Panc1 (cell line): ENCODE measurements around the gene PCDHGA5.
"Not testable (repeated sequence)": the region's sequence is repeated elsewhere in the genome, so short reads cannot be mapped to it uniquely, and the experiment has no call there.

Source experiments
- POLR2AphosphoS5 ChIP-seq: IDR thresholded peaks from 2 replicates; pipeline ENCODE4 v1.6.1; 2012; ENCODE audit warnings: mild to moderate bottlenecking, low read depth, low read length, moderate library complexity
- TF ChIP-seq, protein P1 (sequence below): fragments of 450-650 bp; IDR thresholded peaks from 2 replicates; pipeline ENCODE4 v1.5.1; 2017; ENCODE audit warnings: mild to moderate bottlenecking

DNA sequence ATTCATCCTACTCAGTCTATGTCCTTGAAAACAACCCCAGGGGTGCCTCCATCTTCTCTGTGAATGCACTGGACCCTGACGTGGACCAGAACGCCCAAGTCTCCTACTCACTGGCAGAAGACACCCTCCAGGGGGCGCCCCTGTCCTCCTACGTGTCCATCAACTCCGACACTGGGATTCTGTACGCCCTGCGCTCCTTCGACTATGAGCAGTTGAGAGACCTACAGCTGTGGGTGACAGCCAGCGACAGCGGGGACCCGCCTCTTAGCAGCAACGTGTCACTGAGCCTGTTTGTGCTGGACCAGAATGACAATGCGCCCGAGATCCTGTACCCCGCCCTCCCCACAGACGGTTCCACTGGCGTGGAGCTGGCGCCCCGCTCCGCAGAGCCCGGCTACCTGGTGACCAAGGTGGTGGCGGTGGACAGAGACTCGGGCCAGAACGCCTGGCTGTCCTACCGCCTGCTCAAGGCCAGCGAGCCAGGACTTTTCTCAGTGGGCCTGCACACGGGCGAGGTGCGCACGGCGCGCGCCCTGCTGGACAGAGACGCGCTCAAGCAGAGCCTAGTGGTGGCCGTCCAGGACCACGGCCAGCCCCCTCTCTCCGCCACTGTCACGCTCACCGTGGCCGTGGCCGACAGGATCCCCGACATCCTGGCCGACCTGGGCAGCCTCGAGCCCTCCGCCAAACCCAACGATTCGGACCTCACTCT lies 11.6 kb downstream of the PCDHGA5 start:
- TF ChIP-seq, protein P1, sequence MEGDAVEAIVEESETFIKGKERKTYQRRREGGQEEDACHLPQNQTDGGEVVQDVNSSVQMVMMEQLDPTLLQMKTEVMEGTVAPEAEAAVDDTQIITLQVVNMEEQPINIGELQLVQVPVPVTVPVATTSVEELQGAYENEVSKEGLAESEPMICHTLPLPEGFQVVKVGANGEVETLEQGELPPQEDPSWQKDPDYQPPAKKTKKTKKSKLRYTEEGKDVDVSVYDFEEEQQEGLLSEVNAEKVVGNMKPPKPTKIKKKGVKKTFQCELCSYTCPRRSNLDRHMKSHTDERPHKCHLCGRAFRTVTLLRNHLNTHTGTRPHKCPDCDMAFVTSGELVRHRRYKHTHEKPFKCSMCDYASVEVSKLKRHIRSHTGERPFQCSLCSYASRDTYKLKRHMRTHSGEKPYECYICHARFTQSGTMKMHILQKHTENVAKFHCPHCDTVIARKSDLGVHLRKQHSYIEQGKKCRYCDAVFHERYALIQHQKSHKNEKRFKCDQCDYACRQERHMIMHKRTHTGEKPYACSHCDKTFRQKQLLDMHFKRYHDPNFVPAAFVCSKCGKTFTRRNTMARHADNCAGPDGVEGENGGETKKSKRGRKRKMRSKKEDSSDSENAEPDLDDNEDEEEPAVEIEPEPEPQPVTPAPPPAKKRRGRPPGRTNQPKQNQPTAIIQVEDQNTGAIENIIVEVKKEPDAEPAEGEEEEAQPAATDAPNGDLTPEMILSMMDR = not testable (repeated sequence)
- not testable (repeated sequence) for TF ChIP-seq POLR2AphosphoS5
